Right lobe of liver (tissue), 6 donors: ENCODE data around the gene ELOVL4. TPM values are rescaled to one million over a fixed set of nuclear protein-coding genes. Genes with fewer than 3 reads are reported as not detected.

Source experiments
- ATAC-seq, 4 donors: fragments of 200-7000 bp; cut with Tn5 transposase; one replicate each; pipeline ENCODE4 v1.9.1; 2020; ENCODE audit warnings: mild to moderate bottlenecking in 4 of 4, moderate library complexity in 4 of 4
- DNase-seq, 3 donors: peaks; one replicate each; pipeline ENCODE4 v3.0.0-alpha.2; 2020
- H3K27ac ChIP-seq, 3 donors: fragments of 200-600 bp; one replicate each; pipeline ENCODE4 v1.8.0; 2022
- H3K27me3 ChIP-seq, 2 donors: fragments of 200-600 bp; one replicate each; pipeline ENCODE4 v1.8.0; 2022
- H3K36me3 ChIP-seq, 4 donors: fragments of 200-600 bp; sonication (generic) in 1 of 4; one replicate each; pipeline versions ENCODE4 v1.5.1 to v1.8.0; 2017 to 2022; ENCODE audit warnings: control low read depth in 1 of 4
- H3K4me1 ChIP-seq, 4 donors: fragments of 200-600 bp; sonication (generic) in 1 of 4; one replicate each; pipeline versions ENCODE4 v1.5.1 to v1.8.0; 2017 to 2022; ENCODE audit warnings: control low read depth in 1 of 4
- H3K4me3 ChIP-seq, 3 donors: fragments of 200-600 bp; one replicate each; pipeline ENCODE4 v1.8.0; 2022
- H3K9me3 ChIP-seq, 4 donors: fragments of 200-600 bp; sonication (generic) in 1 of 4; one replicate each; pipeline versions ENCODE4 v1.5.1 to v1.8.0; 2017 to 2022; ENCODE audit warnings: control low read depth in 1 of 4
- CTCF ChIP-seq, 4 donors: fragments of 200-600 bp in 3 of 4; fragments of 450-650 bp in 1 of 4; IDR thresholded peaks; one replicate each; pipeline versions ENCODE4 v1.5.1 to v1.8.0; 2016 to 2022; ENCODE audit warnings: antibody characterized with exemption in 4 of 4, mild to moderate bottlenecking in 2 of 4
- POLR2A ChIP-seq: fragments of 450-650 bp; IDR thresholded peaks from one replicate; pipeline ENCODE4 v1.6.1; 2017; ENCODE audit warnings: antibody characterized with exemption, mild to moderate bottlenecking
- WGBS: methylation state at CpG from one replicate; pipeline ENCODE4 v1.1.6; 2018; ENCODE audit warnings: low coverage, low lambda C conversion rate; ENCODE audit not compliant: insufficient coverage; ENCODE audit errors: missing lambda C conversion rate; 5-methylcytosine and 5-hydroxymethylcytosine counted together
- intact Hi-C, 2 donors: fragments of 100-400 bp; cut with DNase I; formaldehyde crosslinking; loops; one replicate each; pipeline versions ENCODE4 v1.11.2 to v1.14.1; 2022
- total RNA-seq, 6 experiments: library from RNA; depleted of rRNA in 2 of 6; stranded (reverse); fragments of >200 nt in 2 of 6; fragmentation: NEBNext Ultra II Directional in 3 of 6; extraction: Animal tissue kit (Norgen Biotek cat#: 25700) in 3 of 6; gene quantifications; one replicate each; pipeline versions ENCODE4 v1.1.0 to v1.2.4, GENCODE V29; 2016 to 2023
- donor health status: DM: no; HTN: yes; CAD: no.
- donor health status: DM: no; HTN: no; CAD: no.
- donor health status: DM: no; HTN: no; CAD: no.
- donor health status: DM: no; HTN: yes; CAD: no.
- donor health status: DM: no; HTN: yes; CAD: no.

ELOVL4 gene
- total RNA-seq, 6 experiments from 2014 or later: 0.07 TPM; not detected in 4

- intact Hi-C loops: no loop called here
- H3K27me3 ChIP-seq: no peaks in the 10 kb centered on the region
- H3K27ac ChIP-seq: no peak overlapping the region
- ATAC-seq: no peak
- no peaks in the 10 kb centered on the region for H3K9me3 ChIP-seq
- H3K36me3 ChIP-seq: no peaks in the 10 kb centered on the region
- H3K4me1 ChIP-seq: peaks cover 0 to 9% (median 0%) of the 10 kb centered on the region in 4 donors
- TF ChIP-seq POLR2A (no peak), CTCF (IDR thresholded peaks at IDR 0.05) (no peak)
- no peak for DNase-seq
- H3K4me3 ChIP-seq: no peak overlapping the region
Measured at GRCh38 chr6:79985128-79985527, 37.8 kb upstream of the ELOVL4 start.

GRCh38 chr6:79984261-79984660 is 36.9 kb upstream of the ELOVL4 start:
- Histone ChIP-seq H3K4me3 (no peak overlapping the region), H3K27me3 (no peaks in the 10 kb centered on the region), H3K9me3 (no peaks in the 10 kb centered on the region), H3K36me3 (no peaks in the 10 kb centered on the region), H3K27ac (no peak overlapping the region), H3K4me1 (peaks cover 0 to 9% (median 0%) of the 10 kb centered on the region in 4 donors)
- DNase-seq (no peak), ATAC-seq (peak in 1 of 4 donors; percentile 46)
- TF ChIP-seq CTCF (IDR thresholded peaks at IDR 0.05) (no peak), POLR2A (no peak)
- intact Hi-C loops: no loop called here
- 68% methylated on average over 2 of the region's 2 CpGs for WGBS

GRCh38 chr6:79981652-79982051 is 34.3 kb upstream of the ELOVL4 start:
- Histone ChIP-seq H3K4me3 (no peak overlapping the region), H3K9me3 (no peaks in the 10 kb centered on the region), H3K27me3 (no peaks in the 10 kb centered on the region), H3K36me3 (no peaks in the 10 kb centered on the region), H3K27ac (no peak overlapping the region), H3K4me1 (peaks cover 0 to 9% (median 0%) of the 10 kb centered on the region in 4 donors)
- intact Hi-C loops: no loop called here
- WGBS: 82% methylated on average over 4 of the region's 4 CpGs
- no peak for ATAC-seq
- no peak for DNase-seq
- TF ChIP-seq POLR2A: no peak
- no peak for TF ChIP-seq CTCF (IDR thresholded peaks at IDR 0.05)

- intact Hi-C loops: no loop called here
- H3K27ac ChIP-seq: no peak overlapping the region
- no peaks in the 10 kb centered on the region for H3K36me3 ChIP-seq
- no peak for TF ChIP-seq POLR2A
- TF ChIP-seq CTCF (IDR thresholded peaks at IDR 0.05): no peak
- H3K4me1 ChIP-seq: no peaks in the 10 kb centered on the region
- no peaks in the 10 kb centered on the region for H3K9me3 ChIP-seq
- no peak overlapping the region for H3K4me3 ChIP-seq
- H3K27me3 ChIP-seq: no peaks in the 10 kb centered on the region
- ATAC-seq (no peak), DNase-seq (no peak)
Measured at GRCh38 chr6:79971193-79971592, 23.8 kb upstream of the ELOVL4 start.

GRCh38 chr6:79969784-79970183 is 22.4 kb upstream of the ELOVL4 start:
- no peak for ATAC-seq
- intact Hi-C loops: no loop called here

More at GRCh38 chr6:79969784-79970183, 22.4 kb upstream of the ELOVL4 start:
- H3K36me3 ChIP-seq: no peaks in the 10 kb centered on the region
- no peaks in the 10 kb centered on the region for H3K27me3 ChIP-seq
- 68% methylated on average over 5 of the region's 5 CpGs for WGBS
- H3K27ac ChIP-seq: no peak overlapping the region
- no peak for DNase-seq
- H3K9me3 ChIP-seq: no peaks in the 10 kb centered on the region
- TF ChIP-seq CTCF (IDR thresholded peaks at IDR 0.05) (no peak), POLR2A (no peak)
- no peaks in the 10 kb centered on the region for H3K4me1 ChIP-seq
- H3K4me3 ChIP-seq: no peak overlapping the region
